22Rv1 (cell line): ENCODE data around the gene FAM217B.
A peak's percentile ranks its signal among the peaks of the same experiment; 100 is the strongest.

Experiments used
- ZFX ChIP-seq: fragments of 450-650 bp; IDR thresholded peaks from 2 replicates; pipeline ENCODE4 v1.6.1; 2017; ENCODE audit warnings: antibody characterized with exemption, borderline replicate concordance
- TF ChIP-seq, protein P1 (sequence below): fragments of 450-650 bp; IDR thresholded peaks from 2 replicates; pipeline ENCODE4 v1.5.1; 2017; ENCODE audit warnings: mild to moderate bottlenecking

DNA sequence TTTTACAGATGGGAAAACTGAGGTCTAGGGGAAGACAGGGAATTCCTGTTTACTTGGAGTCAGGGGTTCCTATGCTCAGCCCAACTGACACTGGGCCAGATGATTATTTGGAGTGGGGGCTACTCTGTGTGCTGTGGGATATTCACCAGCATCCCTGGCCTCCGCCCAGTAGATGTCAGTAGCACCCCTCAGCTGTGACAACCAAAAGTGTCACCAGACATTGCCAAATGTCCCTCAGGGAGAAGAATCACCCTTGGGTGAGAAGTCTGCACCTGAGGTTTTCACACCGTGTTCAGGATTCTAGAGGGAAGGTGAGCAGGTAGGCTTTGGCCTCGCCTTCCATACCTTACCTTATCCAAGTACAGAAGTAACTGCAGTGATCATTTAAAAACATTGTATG is 45.7 kb downstream of the FAM217B start:
- TF ChIP-seq, protein P1, sequence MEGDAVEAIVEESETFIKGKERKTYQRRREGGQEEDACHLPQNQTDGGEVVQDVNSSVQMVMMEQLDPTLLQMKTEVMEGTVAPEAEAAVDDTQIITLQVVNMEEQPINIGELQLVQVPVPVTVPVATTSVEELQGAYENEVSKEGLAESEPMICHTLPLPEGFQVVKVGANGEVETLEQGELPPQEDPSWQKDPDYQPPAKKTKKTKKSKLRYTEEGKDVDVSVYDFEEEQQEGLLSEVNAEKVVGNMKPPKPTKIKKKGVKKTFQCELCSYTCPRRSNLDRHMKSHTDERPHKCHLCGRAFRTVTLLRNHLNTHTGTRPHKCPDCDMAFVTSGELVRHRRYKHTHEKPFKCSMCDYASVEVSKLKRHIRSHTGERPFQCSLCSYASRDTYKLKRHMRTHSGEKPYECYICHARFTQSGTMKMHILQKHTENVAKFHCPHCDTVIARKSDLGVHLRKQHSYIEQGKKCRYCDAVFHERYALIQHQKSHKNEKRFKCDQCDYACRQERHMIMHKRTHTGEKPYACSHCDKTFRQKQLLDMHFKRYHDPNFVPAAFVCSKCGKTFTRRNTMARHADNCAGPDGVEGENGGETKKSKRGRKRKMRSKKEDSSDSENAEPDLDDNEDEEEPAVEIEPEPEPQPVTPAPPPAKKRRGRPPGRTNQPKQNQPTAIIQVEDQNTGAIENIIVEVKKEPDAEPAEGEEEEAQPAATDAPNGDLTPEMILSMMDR = peak; percentile 12; the same call in 1 of the 2 replicates
- no peak for TF ChIP-seq ZFX
